Skeletal muscle satellite cell (primary cell): ENCODE measurements around the gene TEX10.

Source experiments
- H3K27me3 ChIP-seq: 2 replicates; pipeline ENCODE4 v1.7.0; 2013; ENCODE audit warnings: low read length; ENCODE audit not compliant: control insufficient read depth, insufficient read depth
- H3K36me3 ChIP-seq: 2 replicates; pipeline ENCODE4 v1.7.0; 2013; ENCODE audit warnings: mild to moderate bottlenecking, control low read depth, low read length; ENCODE audit not compliant: insufficient read depth
- H3K4me1 ChIP-seq: 2 replicates; pipeline ENCODE4 v1.7.0; 2013; ENCODE audit warnings: low read length; ENCODE audit not compliant: control insufficient read depth, insufficient read depth
- H3K4me2 ChIP-seq: 2 replicates; pipeline ENCODE4 v1.7.0; 2013; ENCODE audit warnings: mild to moderate bottlenecking, low read length
- H3K4me3 ChIP-seq: 2 replicates; pipeline ENCODE4 v1.7.0; 2013; ENCODE audit warnings: low read length
- H3K9ac ChIP-seq: 2 replicates; pipeline ENCODE4 v1.7.0; 2013; ENCODE audit warnings: mild to moderate bottlenecking, low read depth, low read length, moderate library complexity
- H3K9me3 ChIP-seq: replicated peaks from 2 replicates; pipeline ENCODE4 v1.7.0; 2013; ENCODE audit warnings: mild to moderate bottlenecking, control low read depth, low read length

Gene TEX10

DNA sequence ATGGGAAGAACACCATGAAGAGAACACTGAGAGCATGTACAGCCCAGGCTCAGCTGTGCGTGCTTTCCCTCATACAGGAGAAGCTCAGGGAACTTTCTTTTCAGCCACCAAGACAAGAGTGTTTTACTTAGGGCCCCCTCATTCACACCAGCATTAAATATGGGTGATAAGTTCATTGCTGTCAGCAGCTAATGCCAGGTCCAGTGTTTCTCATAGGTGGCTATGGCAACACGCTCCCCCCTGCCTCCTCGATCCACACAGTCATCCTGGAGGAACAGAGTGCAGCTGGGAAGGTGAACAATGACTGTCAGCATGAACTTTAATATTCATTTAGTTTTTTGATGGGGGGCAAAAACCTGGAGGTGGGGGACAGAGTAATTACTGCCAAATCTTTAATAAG, 54.4 kb downstream of the TEX10 start:
- Histone ChIP-seq H3K9ac (no peak overlapping the region), H3K27me3 (no peaks in the 10 kb centered on the region), H3K4me3 (no peak overlapping the region), H3K4me1 (no peaks in the 10 kb centered on the region), H3K36me3 (peaks cover 79% of the 10 kb centered on the region), H3K9me3 (no peaks in the 10 kb centered on the region), H3K4me2 (no peak overlapping the region)

DNA sequence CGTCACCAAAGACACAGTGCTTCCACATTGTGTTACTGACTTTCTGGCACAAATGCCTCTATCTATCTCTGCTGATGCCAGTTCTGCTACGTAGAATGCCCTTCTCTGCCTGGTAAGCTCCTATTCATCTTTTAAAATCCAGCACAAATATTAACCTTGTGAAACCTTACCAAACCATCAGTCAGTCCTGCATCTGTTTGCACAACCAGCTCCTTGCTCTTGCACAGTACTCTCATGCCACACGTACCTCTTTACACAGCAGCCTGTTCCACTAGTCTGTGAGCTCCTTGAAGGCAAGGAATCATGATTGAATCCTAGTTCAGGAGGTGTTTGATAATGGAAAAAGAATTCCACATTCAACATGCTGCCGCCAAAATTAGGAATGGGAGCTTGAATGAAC, 56.3 kb downstream of the TEX10 start:
- no peak overlapping the region for H3K4me3 ChIP-seq
- H3K36me3 ChIP-seq = peaks cover 75% of the 10 kb centered on the region

DNA sequence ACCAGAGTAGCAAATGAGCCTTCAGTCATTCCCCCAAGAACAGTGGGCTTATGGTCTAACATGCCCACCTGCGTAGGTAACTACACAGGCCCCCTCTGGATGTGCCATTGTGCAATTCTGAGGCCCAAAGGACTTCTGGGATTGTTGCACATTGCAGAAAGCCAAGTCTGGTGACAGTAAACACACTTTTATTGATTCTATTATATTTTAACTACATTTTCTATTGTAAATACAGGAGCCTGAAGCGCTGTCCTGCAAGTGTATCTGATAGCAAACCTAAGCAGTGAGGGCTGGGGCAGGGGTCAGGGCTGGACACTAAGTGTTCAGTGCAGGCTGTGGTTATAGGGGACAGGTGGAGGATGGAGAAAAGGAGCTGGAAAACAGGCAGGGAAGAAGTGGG, 57.5 kb downstream of the TEX10 start:
- Histone ChIP-seq H3K4me2 (no peak overlapping the region), H3K9ac (no peak overlapping the region), H3K4me1 (no peaks in the 10 kb centered on the region), H3K9me3 (no peaks in the 10 kb centered on the region), H3K4me3 (no peak overlapping the region), H3K27me3 (no peaks in the 10 kb centered on the region), H3K36me3 (peaks cover 70% of the 10 kb centered on the region)

More for the DNA sequence above, 56.3 kb downstream of the TEX10 start:
- H3K4me2 ChIP-seq = no peak overlapping the region
- H3K27me3 ChIP-seq = no peaks in the 10 kb centered on the region
- no peaks in the 10 kb centered on the region for H3K4me1 ChIP-seq
- H3K9ac ChIP-seq = no peak overlapping the region
- no peaks in the 10 kb centered on the region for H3K9me3 ChIP-seq

DNA sequence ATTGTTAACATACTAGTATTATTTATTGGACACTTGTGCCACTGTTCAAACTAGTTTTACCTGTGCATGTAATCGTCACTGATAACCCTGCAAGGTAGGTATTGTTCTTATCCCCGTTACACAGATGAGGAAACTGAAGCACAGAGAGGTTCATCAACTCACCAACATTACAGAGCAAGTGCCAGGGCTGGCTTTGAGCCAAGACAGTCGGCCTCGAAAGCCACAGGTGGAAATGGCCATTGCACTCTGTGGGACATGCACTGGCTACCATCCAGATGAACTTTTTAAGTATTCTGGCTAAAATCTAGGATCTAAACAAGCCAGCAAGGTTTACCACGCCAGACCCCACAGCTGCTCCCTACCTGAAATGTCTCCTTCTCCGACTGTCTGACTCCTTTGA, 57.9 kb downstream of the TEX10 start:
- Histone ChIP-seq H3K4me3 (no peak overlapping the region), H3K9me3 (no peaks in the 10 kb centered on the region), H3K36me3 (peaks cover 65% of the 10 kb centered on the region), H3K4me2 (no peak overlapping the region), H3K4me1 (no peaks in the 10 kb centered on the region), H3K9ac (no peak overlapping the region), H3K27me3 (no peaks in the 10 kb centered on the region)

DNA sequence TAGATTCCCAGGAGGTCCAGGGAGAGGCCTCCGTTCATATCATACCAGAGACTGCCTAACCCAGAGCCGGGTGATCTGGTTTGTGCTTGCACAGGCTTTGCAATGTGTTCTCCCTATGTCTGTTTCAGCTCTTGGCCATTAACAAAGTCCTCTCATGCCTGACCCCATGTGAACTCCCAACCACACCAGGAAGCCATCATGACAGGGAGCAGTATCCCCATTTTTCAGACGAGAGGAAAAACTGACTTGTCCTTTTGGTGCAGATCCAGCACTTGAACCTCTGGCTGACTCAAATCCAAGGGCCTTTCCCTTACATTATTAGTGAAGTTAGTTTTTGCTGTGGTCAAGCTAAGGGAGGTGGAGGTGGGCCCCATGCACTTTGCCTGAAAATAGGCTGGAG, 58.4 kb downstream of the TEX10 start:
- Histone ChIP-seq H3K9ac (no peak overlapping the region), H3K4me3 (no peak overlapping the region), H3K27me3 (no peaks in the 10 kb centered on the region), H3K4me2 (no peak overlapping the region), H3K36me3 (peaks cover 65% of the 10 kb centered on the region), H3K4me1 (no peaks in the 10 kb centered on the region), H3K9me3 (no peaks in the 10 kb centered on the region)

DNA sequence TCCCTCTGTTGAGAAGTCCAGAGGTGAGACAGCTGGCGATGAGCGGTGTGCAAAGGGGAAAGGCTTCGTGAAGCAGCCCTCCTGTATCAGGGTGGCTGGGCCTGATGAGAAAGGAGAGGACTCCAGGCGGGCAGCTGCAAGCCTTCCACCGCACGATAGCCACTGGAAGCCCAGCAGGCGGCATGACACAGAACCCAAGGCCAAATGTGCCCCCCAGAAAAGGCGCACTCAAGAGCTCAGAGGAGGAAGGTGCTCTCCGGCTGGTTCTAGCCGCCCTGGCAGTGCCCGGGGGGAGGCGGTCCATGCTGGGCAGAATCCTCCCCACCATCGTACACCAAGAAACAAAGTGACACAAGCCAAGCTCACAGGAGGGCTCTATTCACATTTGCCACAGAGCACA, 60.3 kb downstream of the TEX10 start:
- H3K9me3 ChIP-seq = no peaks in the 10 kb centered on the region
- peaks cover 70% of the 10 kb centered on the region for H3K36me3 ChIP-seq
- no peak overlapping the region for H3K9ac ChIP-seq
- no peaks in the 10 kb centered on the region for H3K4me1 ChIP-seq
- H3K27me3 ChIP-seq = no peaks in the 10 kb centered on the region
- no peak overlapping the region for H3K4me2 ChIP-seq
- H3K4me3 ChIP-seq = no peak overlapping the region

DNA sequence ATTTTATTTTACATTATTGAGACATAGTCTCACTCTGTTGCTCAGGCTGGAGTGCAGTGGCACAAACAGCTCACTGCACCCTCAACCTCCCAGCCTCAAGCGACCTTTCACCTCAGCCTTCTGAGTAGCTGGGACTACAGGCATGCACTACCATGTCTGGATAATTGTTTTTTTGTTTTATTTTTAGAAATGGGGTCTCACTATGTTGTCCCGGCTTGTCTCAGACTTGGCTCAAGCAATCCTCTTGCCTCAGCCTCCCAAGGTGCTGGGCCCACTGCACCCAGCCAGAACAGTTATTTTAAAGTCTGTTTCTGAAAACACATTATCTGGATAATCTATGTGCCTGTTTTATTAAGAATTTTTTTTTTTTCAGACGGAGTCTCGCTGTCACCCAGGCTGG, 62.0 kb downstream of the TEX10 start:
- Histone ChIP-seq H3K4me3 (no peak overlapping the region), H3K9me3 (peaks cover under 1% of the 10 kb centered on the region), H3K4me1 (no peaks in the 10 kb centered on the region), H3K4me2 (no peak overlapping the region), H3K27me3 (no peaks in the 10 kb centered on the region), H3K9ac (no peak overlapping the region), H3K36me3 (peaks cover 57% of the 10 kb centered on the region)

DNA sequence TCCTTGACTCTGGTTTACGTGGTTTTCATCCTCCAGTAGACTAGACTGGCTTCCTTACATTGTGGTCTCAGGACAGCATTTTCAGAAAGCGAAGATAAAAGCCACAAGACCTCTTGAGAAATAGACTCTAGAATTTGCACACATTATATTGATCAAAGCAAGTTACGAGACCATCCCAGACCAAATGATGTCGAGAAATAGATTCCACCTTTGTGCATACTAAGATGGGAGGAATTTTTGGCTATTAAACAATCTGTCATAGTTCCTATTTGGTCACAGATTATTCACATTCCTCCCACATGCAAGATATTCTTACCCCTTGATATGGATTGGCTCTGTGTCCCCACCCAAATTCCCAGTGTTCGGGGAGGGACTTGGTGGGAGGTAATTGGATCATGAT, 65.6 kb downstream of the TEX10 start:
- Histone ChIP-seq H3K4me1 (no peaks in the 10 kb centered on the region), H3K9ac (no peak overlapping the region), H3K27me3 (no peaks in the 10 kb centered on the region), H3K36me3 (peaks cover 47% of the 10 kb centered on the region), H3K4me2 (no peak overlapping the region), H3K9me3 (peaks cover 6% of the 10 kb centered on the region), H3K4me3 (no peak overlapping the region)

DNA sequence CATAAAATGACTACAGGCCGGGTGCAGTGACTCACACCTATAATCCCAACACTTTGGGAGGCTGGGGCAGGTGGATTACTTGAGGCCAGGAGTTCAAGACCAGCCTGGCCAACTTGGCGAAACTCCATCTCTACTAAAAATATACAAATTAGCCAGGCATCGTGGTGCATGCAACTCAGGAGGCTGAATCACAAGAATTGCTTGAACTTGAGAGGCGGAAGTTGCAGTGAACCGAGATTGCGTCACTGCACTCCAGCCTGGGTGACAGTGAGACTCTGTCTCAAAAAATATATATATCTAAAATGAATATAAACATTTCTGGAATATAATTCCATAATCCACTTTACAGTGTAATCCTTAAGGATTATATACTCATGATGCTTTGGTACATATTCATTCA, 66.5 kb downstream of the TEX10 start:
- Histone ChIP-seq H3K9ac (no peak overlapping the region), H3K4me2 (no peak overlapping the region), H3K27me3 (no peaks in the 10 kb centered on the region), H3K36me3 (peaks cover 40% of the 10 kb centered on the region), H3K4me3 (no peak overlapping the region), H3K9me3 (peaks cover 6% of the 10 kb centered on the region), H3K4me1 (no peaks in the 10 kb centered on the region)

DNA sequence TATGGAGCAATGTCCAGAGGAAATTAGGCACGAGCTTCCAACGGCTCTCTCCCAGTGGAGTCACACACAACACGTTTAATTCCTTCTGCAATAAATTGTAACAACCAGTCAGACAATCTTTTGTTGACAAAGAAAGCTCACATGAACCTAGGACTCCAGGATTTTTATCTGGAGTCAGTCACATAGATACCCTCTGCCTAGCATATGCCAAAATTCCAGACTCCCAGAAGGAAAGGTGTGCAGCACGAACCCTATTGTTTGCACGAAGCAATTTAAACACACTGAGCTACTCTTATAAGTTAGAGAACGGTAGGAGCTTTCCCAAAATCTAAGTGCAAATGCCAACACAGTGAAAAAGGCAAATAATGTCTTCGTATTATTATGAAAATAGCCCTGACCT, 67.1 kb downstream of the TEX10 start:
- Histone ChIP-seq H3K4me1 (no peaks in the 10 kb centered on the region), H3K36me3 (peaks cover 37% of the 10 kb centered on the region), H3K9me3 (peaks cover 6% of the 10 kb centered on the region), H3K9ac (no peak overlapping the region), H3K4me2 (no peak overlapping the region), H3K4me3 (no peak overlapping the region), H3K27me3 (no peaks in the 10 kb centered on the region)

DNA sequence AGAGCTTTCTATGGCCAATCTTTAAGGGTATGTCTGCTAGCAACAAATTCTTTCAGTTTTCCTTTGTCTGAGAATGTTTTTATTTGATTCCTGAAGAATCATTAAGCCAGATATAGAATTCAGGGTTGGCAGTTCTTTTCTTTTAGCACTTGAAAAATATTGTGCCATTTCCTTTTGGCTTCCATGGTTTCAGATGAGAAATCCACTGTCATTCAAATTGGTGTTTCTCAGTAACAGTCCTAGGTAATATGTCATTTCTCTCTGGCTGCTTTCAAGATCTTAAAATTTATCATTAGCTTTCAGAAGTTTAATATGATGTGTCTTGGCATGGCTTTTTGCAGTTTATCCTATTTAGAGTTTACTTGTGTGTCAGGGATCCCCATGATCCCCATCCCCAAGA, 67.7 kb downstream of the TEX10 start:
- Histone ChIP-seq H3K4me3 (no peak overlapping the region), H3K36me3 (peaks cover 36% of the 10 kb centered on the region)

DNA sequence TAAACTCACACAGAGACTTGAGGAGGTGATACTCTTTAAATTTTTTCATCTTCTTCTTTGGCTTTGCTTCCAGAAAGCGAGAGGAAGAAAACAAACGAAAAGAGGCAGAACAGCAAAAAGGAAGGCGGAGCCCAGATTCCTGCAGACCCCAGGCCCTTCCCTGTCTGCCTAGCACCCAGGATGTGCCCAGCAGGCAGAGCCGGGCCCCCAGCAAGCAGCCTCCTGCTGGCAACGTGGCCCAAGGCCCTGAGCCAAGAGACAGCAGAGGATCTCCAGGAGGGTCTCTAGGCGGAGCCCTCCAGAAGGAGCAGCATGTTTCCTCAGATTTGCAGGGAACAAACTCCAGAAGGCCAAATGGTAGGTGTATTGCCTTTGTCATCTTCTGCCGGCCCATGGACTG, 68.5 kb downstream of the TEX10 start:
- no peaks in the 10 kb centered on the region for H3K4me1 ChIP-seq
- H3K9ac ChIP-seq = no peak overlapping the region
- H3K4me3 ChIP-seq = no peak overlapping the region
- H3K9me3 ChIP-seq = peaks cover 6% of the 10 kb centered on the region
- no peaks in the 10 kb centered on the region for H3K27me3 ChIP-seq
- no peak overlapping the region for H3K4me2 ChIP-seq
- H3K36me3 ChIP-seq = peaks cover 32% of the 10 kb centered on the region

More for the DNA sequence above, 67.7 kb downstream of the TEX10 start:
- Histone ChIP-seq H3K9me3 (peaks cover 6% of the 10 kb centered on the region), H3K4me1 (no peaks in the 10 kb centered on the region), H3K4me2 (no peak overlapping the region), H3K27me3 (no peaks in the 10 kb centered on the region), H3K9ac (no peak overlapping the region)
